IMR-90 (cell line): ENCODE data around the gene PHC1. TPM values are rescaled to one million over a fixed set of nuclear protein-coding genes. Genes with fewer than 3 reads are reported as not detected.

Experiments
- ATAC-seq: fragments of 200-7000 bp; cut with Tn5 transposase; 2 replicates; pipeline ENCODE4 v1.9.1; 2020; ENCODE audit warnings: low read depth, mild to moderate bottlenecking, moderate library complexity
- BruUV-seq: library from RNA; stranded (reverse); fragments of 400-500 nt; replicated peaks from 2 replicates; lab custom pipeline; 2021; lab: Mats Ljungman, UMichigan
- CTCF ChIA-PET: fragments of 300-600 bp; formaldehyde crosslinking; extraction: SDS; loops from one replicate; lab custom pipeline; 2021; ENCODE audit warnings: antibody characterized with exemption; lab: Yijun Ruan, JAX
- POLR2A ChIA-PET: fragments of 300-600 bp; sonication (Branson Sonifier 250); formaldehyde crosslinking; loops from one replicate; lab custom pipeline; 2022; ENCODE audit warnings: antibody characterized with exemption; ENCODE audit not compliant: unreplicated experiment; lab: Charles Lee
- DNase-seq: peaks from one replicate; pipeline ENCODE4 v3.0.0; 2013
- H2AFZ ChIP-seq: replicated peaks from 2 replicates; pipeline ENCODE3; 2013; ENCODE audit warnings: low read length, mild to moderate bottlenecking; ENCODE audit not compliant: poor library complexity
- H2AK5ac ChIP-seq: 2 replicates; pipeline ENCODE4 v1.6.1; 2013; ENCODE audit warnings: low read depth, low read length, inconsistent platforms
- H2AK9ac ChIP-seq: replicated peaks from 2 replicates; pipeline ENCODE3; 2013; ENCODE audit warnings: mild to moderate bottlenecking, low read depth, low read length, moderate library complexity; ENCODE audit not compliant: poor library complexity
- H2BK120ac ChIP-seq: 2 replicates; pipeline ENCODE4 v1.6.1; 2013; ENCODE audit warnings: low read depth, low read length, inconsistent platforms
- H2BK15ac ChIP-seq: 3 replicates; pipeline ENCODE4 v1.6.1; 2013; ENCODE audit warnings: low read depth, low read length, inconsistent platforms
- H2BK20ac ChIP-seq: 2 replicates; pipeline ENCODE4 v1.6.1; 2013; ENCODE audit warnings: low read depth, mild to moderate bottlenecking, inconsistent platforms, low read length, moderate library complexity
- H2BK5ac ChIP-seq: 2 replicates; pipeline ENCODE4 v1.6.1; 2013; ENCODE audit warnings: mild to moderate bottlenecking, low read depth, low read length, inconsistent platforms; ENCODE audit not compliant: poor library complexity, severe bottlenecking
- H3K14ac ChIP-seq: replicated peaks from 2 replicates; pipeline ENCODE4 v1.6.1; 2013; ENCODE audit warnings: low read depth, low read length, inconsistent platforms
- H3K18ac ChIP-seq: 2 replicates; pipeline ENCODE4 v1.6.1; 2013; ENCODE audit warnings: low read depth, low read length, control low read depth
- H3K23ac ChIP-seq: 2 replicates; pipeline ENCODE4 v1.6.1; 2013; ENCODE audit warnings: low read depth, low read length, inconsistent platforms
- H3K27ac ChIP-seq: 2 replicates; pipeline ENCODE4 v1.5.1; 2013; ENCODE audit warnings: mild to moderate bottlenecking, control low read depth, low read length; ENCODE audit not compliant: insufficient read depth
- H3K27me3 ChIP-seq: 2 replicates; pipeline ENCODE4 v1.6.1; 2013; ENCODE audit warnings: low read length; ENCODE audit not compliant: control insufficient read depth, insufficient read depth
- H3K36me3 ChIP-seq: 2 replicates; pipeline ENCODE4 v1.6.1; 2013; ENCODE audit warnings: low read length, mixed read lengths; ENCODE audit not compliant: control insufficient read depth, insufficient read depth
- H3K4ac ChIP-seq: 2 replicates; pipeline ENCODE4 v1.6.1; 2013; ENCODE audit warnings: low read depth, low read length, inconsistent platforms
- H3K4me1 ChIP-seq: 2 replicates; pipeline ENCODE4 v1.6.1; 2013; ENCODE audit warnings: low read length, mixed read lengths; ENCODE audit not compliant: control insufficient read depth, insufficient read depth
- H3K4me2 ChIP-seq: 2 replicates; pipeline ENCODE4 v1.6.1; 2013; ENCODE audit warnings: low read depth, mild to moderate bottlenecking, control low read depth, low read length, moderate library complexity
- H3K4me3 ChIP-seq: 2 replicates; pipeline ENCODE4 v1.5.1; 2013; ENCODE audit warnings: low read depth, mild to moderate bottlenecking, control low read depth, low read length, moderate library complexity; ENCODE audit not compliant: insufficient read depth
- H3K56ac ChIP-seq: 2 replicates; pipeline ENCODE4 v1.6.1; 2013; ENCODE audit warnings: low read length, inconsistent platforms; ENCODE audit not compliant: insufficient read depth; ENCODE audit errors: extremely low read depth
- H3K79me1 ChIP-seq, 2 experiments: 2 replicates each; pipeline ENCODE4 v1.6.1; 2013; ENCODE audit warnings: low read length in 2 of 2, inconsistent platforms in 1 of 2, low read depth in 1 of 2
- H3K9ac ChIP-seq: 2 replicates; pipeline ENCODE4 v1.6.1; 2013; ENCODE audit warnings: low read depth, low read length, control low read depth
- H3K9me1 ChIP-seq: 2 replicates; pipeline ENCODE4 v1.6.1; 2013; ENCODE audit warnings: low read length, inconsistent platforms; ENCODE audit not compliant: insufficient read depth
- H3K9me3 ChIP-seq: 2 replicates; pipeline ENCODE4 v1.6.1; 2013; ENCODE audit warnings: low read length; ENCODE audit not compliant: control insufficient read depth, insufficient read depth
- H4K20me1 ChIP-seq: 2 replicates; pipeline ENCODE4 v1.6.1; 2013; ENCODE audit warnings: low read length, inconsistent platforms; ENCODE audit not compliant: insufficient read depth
- H4K5ac ChIP-seq: 2 replicates; pipeline ENCODE4 v1.6.1; 2013; ENCODE audit warnings: mild to moderate bottlenecking, low read depth, low read length, control low read depth
- H4K8ac ChIP-seq, 2 experiments: 2 replicates each; pipeline ENCODE4 v1.6.1; 2013; ENCODE audit warnings: low read depth in 2 of 2, low read length in 2 of 2, control low read depth in 1 of 2, inconsistent platforms in 1 of 2
- H4K91ac ChIP-seq: 2 replicates; pipeline ENCODE4 v1.6.1; 2013; ENCODE audit warnings: low read depth, low read length, inconsistent platforms; ENCODE audit not compliant: insufficient read depth
- ELK1 ChIP-seq: fragments of 150-350 bp; IDR thresholded peaks from 2 replicates; pipeline ENCODE4 v1.6.1; 2016; ENCODE audit warnings: low read depth, mild to moderate bottlenecking, low read length, moderate library complexity, borderline replicate concordance
- WGBS, 2 experiments: methylation state at CpG; one replicate each; pipeline versions ENCODE4 v1.1.5 to v1.1.7; 2013; ENCODE audit warnings: missing lambda C conversion rate in 2 of 2; ENCODE audit not compliant: insufficient read length in 1 of 2; ENCODE audit errors: extremely low coverage in 2 of 2; 5-methylcytosine and 5-hydroxymethylcytosine counted together
- dilution Hi-C: fragments of 300-500 bp; cut with HindIII; formaldehyde crosslinking; loops from one replicate; pipeline ENCODE4 v1.14.3; 2018; ENCODE audit warnings: low sequenced_read_pairs; ENCODE audit not compliant: unreplicated experiment
- in situ Hi-C: fragments of 300-500 bp; cut with MboI; formaldehyde crosslinking; loops from 3 replicates; pipeline ENCODE4 v1.14.3; 2019; ENCODE audit warnings: low sequenced_read_pairs, inconsistent platforms, mixed read lengths
- intact Hi-C: fragments of 100-400 bp; cut with micrococcal nuclease; formaldehyde crosslinking; loops from 2 replicates; pipeline ENCODE4 v1.10.0; 2022
- polyA plus RNA-seq, 3 experiments: library from polyadenylated mRNA; depleted of rRNA; stranded (reverse); fragments of >200 nt; gene quantifications; 2 replicates each; pipeline ENCODE4 v1.2.3, GENCODE V29; 2012; ENCODE audit warnings: low replicate concordance in 1 of 3
- total RNA-seq: library from RNA; depleted of rRNA; stranded (reverse); fragments of >200 nt; gene quantifications from 2 replicates; pipeline ENCODE4 v1.2.3, GENCODE V29; 2012

PHC1 gene
- total and polyA plus RNA-seq, 2 of the 4 experiments (the other 2 are of a cell fraction): 9.1 to 23.1 TPM

GRCh38 chr12:8917031-8917430 is 2.7 kb downstream of the PHC1 start:
- dilution Hi-C loops: no loop called here

More at GRCh38 chr12:8917031-8917430, 2.7 kb downstream of the PHC1 start:
- no peak overlapping the region for H3K4ac ChIP-seq
- H3K18ac ChIP-seq: no peak overlapping the region
- peaks cover 7% of the 10 kb centered on the region for H3K36me3 ChIP-seq
- in situ Hi-C loops: no loop called here
- no peak overlapping the region for H2BK15ac ChIP-seq
- H3K27ac ChIP-seq: no peak overlapping the region
- no peaks in the 10 kb centered on the region for H4K20me1 ChIP-seq
- H3K9ac ChIP-seq: no peak overlapping the region
- H3K4me1 ChIP-seq: peaks cover 2% of the 10 kb centered on the region
- ATAC-seq (no peak), DNase-seq (no peak)
- H3K56ac ChIP-seq: no peak overlapping the region
- H2AFZ ChIP-seq: no peak overlapping the region
- peaks cover 7 to 31% of the 10 kb centered on the region in 2 experiments for H3K79me1 ChIP-seq
- no peak overlapping the region for H2AK5ac ChIP-seq
- H3K27me3 ChIP-seq: no peaks in the 10 kb centered on the region
- ChIA-PET POLR2A (no interaction called here), CTCF (no interaction called here)
- no peak overlapping the region for H3K23ac ChIP-seq
- H4K8ac ChIP-seq: no peak overlapping the region
- no TSS peak for BruUV-seq
- no peak overlapping the region for H4K5ac ChIP-seq
- no peak overlapping the region for H3K4me2 ChIP-seq
- no peak overlapping the region for H4K91ac ChIP-seq
- no peak overlapping the region for H2BK120ac ChIP-seq
- H2BK5ac ChIP-seq: no peak overlapping the region
- no peak overlapping the region for H2AK9ac ChIP-seq
- no peak overlapping the region for H3K4me3 ChIP-seq
- no peak overlapping the region for H3K14ac ChIP-seq
- 94% methylated on average over 2 of the region's 3 CpGs; no CpG with 5 or more reads in 1 of the 2 experiments for WGBS, 2 experiments
- no peaks in the 10 kb centered on the region for H3K9me3 ChIP-seq
- no peak for TF ChIP-seq ELK1
- peaks cover 12% of the 10 kb centered on the region for H3K9me1 ChIP-seq
- no peak overlapping the region for H2BK20ac ChIP-seq
- intact Hi-C loops: no loop called here
